Right lobe of liver (tissue), 6 donors: ENCODE results near the gene PDE4B. TPM values are rescaled to one million over a fixed set of nuclear protein-coding genes. Genes with fewer than 3 reads are reported as not detected.
A peak's percentile ranks its signal among the peaks of the same experiment; 100 is the strongest.

Experiments used
- ATAC-seq, 4 donors: fragments of 200-7000 bp; cut with Tn5 transposase; one replicate each; pipeline ENCODE4 v1.9.1; 2020; ENCODE audit warnings: mild to moderate bottlenecking in 4 of 4, moderate library complexity in 4 of 4
- DNase-seq, 3 donors: peaks; one replicate each; pipeline ENCODE4 v3.0.0-alpha.2; 2020
- H3K27ac ChIP-seq, 3 donors: fragments of 200-600 bp; one replicate each; pipeline ENCODE4 v1.8.0; 2022
- H3K27me3 ChIP-seq, 2 donors: fragments of 200-600 bp; one replicate each; pipeline ENCODE4 v1.8.0; 2022
- H3K36me3 ChIP-seq, 4 donors: fragments of 200-600 bp; sonication (generic) in 1 of 4; one replicate each; pipeline versions ENCODE4 v1.5.1 to v1.8.0; 2017 to 2022; ENCODE audit warnings: control low read depth in 1 of 4
- H3K4me1 ChIP-seq, 4 donors: fragments of 200-600 bp; sonication (generic) in 1 of 4; one replicate each; pipeline versions ENCODE4 v1.5.1 to v1.8.0; 2017 to 2022; ENCODE audit warnings: control low read depth in 1 of 4
- H3K4me3 ChIP-seq, 3 donors: fragments of 200-600 bp; one replicate each; pipeline ENCODE4 v1.8.0; 2022
- H3K9me3 ChIP-seq, 4 donors: fragments of 200-600 bp; sonication (generic) in 1 of 4; one replicate each; pipeline versions ENCODE4 v1.5.1 to v1.8.0; 2017 to 2022; ENCODE audit warnings: control low read depth in 1 of 4
- CTCF ChIP-seq, 4 donors: fragments of 200-600 bp in 3 of 4; fragments of 450-650 bp in 1 of 4; IDR thresholded peaks; one replicate each; pipeline versions ENCODE4 v1.5.1 to v1.8.0; 2016 to 2022; ENCODE audit warnings: antibody characterized with exemption in 4 of 4, mild to moderate bottlenecking in 2 of 4
- POLR2A ChIP-seq: fragments of 450-650 bp; IDR thresholded peaks from one replicate; pipeline ENCODE4 v1.6.1; 2017; ENCODE audit warnings: antibody characterized with exemption, mild to moderate bottlenecking
- WGBS: methylation state at CpG from one replicate; pipeline ENCODE4 v1.1.6; 2018; ENCODE audit warnings: low coverage, low lambda C conversion rate; ENCODE audit not compliant: insufficient coverage; ENCODE audit errors: missing lambda C conversion rate; 5-methylcytosine and 5-hydroxymethylcytosine counted together
- intact Hi-C, 2 donors: fragments of 100-400 bp; cut with DNase I; formaldehyde crosslinking; loops; one replicate each; pipeline versions ENCODE4 v1.11.2 to v1.14.1; 2022
- total RNA-seq, 6 experiments: library from RNA; depleted of rRNA in 2 of 6; stranded (reverse); fragments of >200 nt in 2 of 6; fragmentation: NEBNext Ultra II Directional in 3 of 6; extraction: Animal tissue kit (Norgen Biotek cat#: 25700) in 3 of 6; gene quantifications; one replicate each; pipeline versions ENCODE4 v1.1.0 to v1.2.4, GENCODE V29; 2016 to 2023
- donor health status: DM: no; HTN: yes; CAD: no.
- donor health status: DM: no; HTN: no; CAD: no.
- donor health status: DM: no; HTN: no; CAD: no.
- donor health status: DM: no; HTN: yes; CAD: no.
- donor health status: DM: no; HTN: yes; CAD: no.

PDE4B gene
- total RNA-seq, 6 experiments from 2014 or later = 1.4 to 6.4 (median 2.4) TPM

- Histone ChIP-seq H3K9me3 (no peaks in the 10 kb centered on the region), H3K36me3 (peaks cover 0 to 12% (median 4%) of the 10 kb centered on the region in 4 donors), H3K27me3 (no peaks in the 10 kb centered on the region), H3K27ac (no peak overlapping the region), H3K4me3 (no peak overlapping the region), H3K4me1 (no peaks in the 10 kb centered on the region)
- TF ChIP-seq CTCF (IDR thresholded peaks at IDR 0.05) (no peak), POLR2A (no peak)
- 77% methylated on average over 3 of the region's 3 CpGs for WGBS
- ATAC-seq (no peak), DNase-seq (no peak)
- intact Hi-C loops = no loop called here
Measured at GRCh38 chr1:66365635-66366034, 572.9 kb downstream of the PDE4B start.

DNA sequence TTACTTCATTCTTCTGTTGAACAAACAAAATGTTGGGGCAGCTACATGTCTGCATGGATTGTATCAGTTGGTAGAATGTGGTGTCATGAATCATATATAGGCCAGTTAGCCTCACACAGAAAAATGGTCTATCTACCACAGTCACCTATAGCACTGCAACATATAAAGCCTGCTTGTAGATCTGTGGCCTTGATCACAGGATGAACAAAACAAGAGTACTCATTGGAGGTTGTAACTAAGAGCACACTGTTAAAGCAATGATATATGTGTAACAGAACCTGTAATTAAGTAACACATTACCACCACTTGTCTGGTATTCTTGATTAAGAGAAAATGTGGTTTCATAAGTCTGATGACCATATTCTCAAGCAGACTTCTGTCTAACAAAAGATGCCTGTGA lies 573.9 kb downstream of the PDE4B start:
- ATAC-seq (no peak), DNase-seq (no peak)
- Histone ChIP-seq H3K4me1 (no peaks in the 10 kb centered on the region), H3K4me3 (no peak overlapping the region), H3K9me3 (no peaks in the 10 kb centered on the region), H3K36me3 (peaks cover 0 to 12% (median 4%) of the 10 kb centered on the region in 4 donors), H3K27me3 (no peaks in the 10 kb centered on the region), H3K27ac (no peak overlapping the region)
- TF ChIP-seq POLR2A (no peak), CTCF (IDR thresholded peaks at IDR 0.05) (no peak)
- intact Hi-C loops = no loop called here

DNA sequence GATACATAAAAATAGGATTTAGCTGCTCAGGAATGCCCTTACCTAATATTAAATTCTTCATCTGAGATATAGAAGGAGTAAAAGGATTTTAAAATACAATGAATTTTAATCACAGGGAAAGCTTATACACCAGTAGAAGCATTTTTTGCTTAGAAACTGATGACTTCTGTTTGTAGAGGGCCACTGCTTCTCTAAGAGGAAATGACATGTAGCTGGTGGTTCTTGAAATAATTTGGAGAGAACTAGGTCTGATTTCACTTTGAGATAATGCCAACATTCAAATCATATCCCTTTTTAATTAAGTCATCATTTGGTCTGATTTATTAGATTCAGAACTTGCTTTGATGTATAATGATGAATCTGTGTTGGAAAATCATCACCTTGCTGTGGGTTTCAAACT lies 574.7 kb downstream of the PDE4B start:
- Histone ChIP-seq H3K27me3 (no peaks in the 10 kb centered on the region), H3K27ac (no peak overlapping the region), H3K4me1 (no peaks in the 10 kb centered on the region), H3K4me3 (no peak overlapping the region), H3K9me3 (no peaks in the 10 kb centered on the region), H3K36me3 (peaks cover 0 to 12% (median 4%) of the 10 kb centered on the region in 4 donors)
- intact Hi-C loops = no loop called here
- TF ChIP-seq CTCF (IDR thresholded peaks at IDR 0.05) = no peak
- TF ChIP-seq POLR2A = no peak
- no peak for ATAC-seq
- no peak for DNase-seq

DNA sequence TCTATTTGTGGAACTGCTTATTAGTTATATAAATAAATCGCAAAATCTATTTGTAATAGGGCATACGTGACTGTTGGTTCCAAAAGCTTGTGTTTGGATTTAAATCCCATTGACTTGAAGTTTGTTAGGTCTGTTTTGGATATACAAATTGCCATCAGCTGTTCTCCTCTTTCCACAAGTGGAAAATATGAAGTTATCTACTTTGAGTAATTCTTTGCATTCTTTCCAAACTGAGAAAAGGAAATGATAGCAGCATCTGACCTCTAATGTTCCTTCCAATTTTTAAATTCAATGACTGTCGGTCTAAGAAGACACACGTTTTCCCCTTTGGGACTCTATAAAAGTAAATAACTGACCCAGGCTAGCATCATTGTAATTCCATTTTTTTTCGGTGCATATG lies 575.6 kb downstream of the PDE4B start:
- ATAC-seq = no peak
- DNase-seq = no peak
- Histone ChIP-seq H3K4me3 (no peak overlapping the region), H3K4me1 (no peaks in the 10 kb centered on the region), H3K9me3 (no peaks in the 10 kb centered on the region), H3K27ac (no peak overlapping the region), H3K27me3 (no peaks in the 10 kb centered on the region), H3K36me3 (peaks cover 0 to 10% (median 4%) of the 10 kb centered on the region in 4 donors)
- intact Hi-C loops = no loop called here
- no peak for TF ChIP-seq POLR2A
- 73% methylated on average over 5 of the region's 5 CpGs for WGBS

DNA sequence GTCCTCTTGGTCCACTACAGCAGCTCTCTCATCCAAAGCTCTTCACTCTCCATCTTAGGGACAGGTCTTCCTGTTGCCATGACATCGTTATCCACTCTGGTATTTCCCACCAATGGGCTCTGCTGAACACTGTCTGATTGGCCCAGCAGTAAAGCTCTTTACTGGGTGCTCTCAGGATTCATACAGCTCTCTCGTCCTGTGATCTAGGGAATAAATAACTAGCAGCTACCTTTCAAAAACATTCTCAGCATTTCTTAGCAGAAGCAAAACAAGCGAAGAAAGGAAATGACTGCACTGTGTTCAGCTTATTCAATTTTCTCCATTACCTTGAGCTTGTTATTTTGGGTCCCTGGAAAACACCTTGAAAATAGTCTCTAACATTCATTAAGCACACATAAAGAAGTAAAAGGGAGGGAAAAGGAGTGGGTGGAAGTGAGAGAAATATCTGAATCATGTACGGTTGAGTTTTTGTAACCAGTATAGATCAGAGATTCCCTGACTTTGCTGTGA lies 577.8 kb downstream of the PDE4B start:
- Histone ChIP-seq H3K4me3 (no peak overlapping the region), H3K27me3 (no peaks in the 10 kb centered on the region), H3K9me3 (no peaks in the 10 kb centered on the region), H3K4me1 (no peaks in the 10 kb centered on the region), H3K27ac (peak overlapping the region in 1 of 3 donors; percentile 11), H3K36me3 (peaks cover 0 to 6% (median 1%) of the 10 kb centered on the region in 4 donors)
- ATAC-seq = no peak
- no peak for DNase-seq
- 63% methylated on average over 4 of the region's 4 CpGs for WGBS
- no peak for TF ChIP-seq POLR2A
- intact Hi-C loops = no loop called here
